Gastroesophageal sphincter (tissue), 4 donors: ENCODE results near the gene CEMIP2. TPM values are rescaled to one million over a fixed set of nuclear protein-coding genes. Genes with fewer than 3 reads are reported as not detected.

Experiments
- ATAC-seq: fragments of 150-250 bp; one replicate; pipeline ENCODE4 v1.9.1; 2016; ENCODE audit warnings: mild to moderate bottlenecking, moderate library complexity
- H3K27ac ChIP-seq, 4 donors: fragments of 200-600 bp; sonication (generic) in 3 of 4; 1 replicate in 3 of 4; 2 replicates in 1 of 4; pipeline ENCODE4 v1.5.1; 2016 to 2019
- H3K27me3 ChIP-seq: fragments of 200-600 bp; sonication (generic); one replicate; pipeline ENCODE4 v1.5.1; 2019
- H3K36me3 ChIP-seq, 2 donors: fragments of 200-600 bp; sonication (generic); one replicate each; pipeline ENCODE4 v1.5.1; 2019; ENCODE audit warnings: control low read depth in 1 of 2
- H3K4me1 ChIP-seq, 3 donors: fragments of 200-600 bp; sonication (generic); 1 replicate in 2 of 3; 2 replicates in 1 of 3; pipeline ENCODE4 v1.5.1; 2016 to 2019; ENCODE audit warnings: control low read depth in 2 of 3
- H3K4me3 ChIP-seq, 2 donors: fragments of 200-600 bp; sonication (generic); one replicate each; pipeline ENCODE4 v1.5.1; 2019; ENCODE audit warnings: mild to moderate bottlenecking in 1 of 2, moderate library complexity in 1 of 2
- H3K9me3 ChIP-seq, 3 donors: fragments of 200-600 bp; sonication (generic); one replicate each; pipeline ENCODE4 v1.5.1; 2017 to 2019; ENCODE audit warnings: control low read depth in 2 of 3
- EP300 ChIP-seq: sonication (generic); formaldehyde crosslinking; IDR thresholded peaks from one replicate; pipeline ENCODE4 v1.6.1; 2017; ENCODE audit warnings: antibody characterized with exemption, mild to moderate bottlenecking
- POLR2A ChIP-seq, 2 donors: fragments of 450-650 bp; IDR thresholded peaks; one replicate each; pipeline ENCODE4 v1.6.1; 2017; ENCODE audit warnings: antibody characterized with exemption in 2 of 2, mild to moderate bottlenecking in 2 of 2, moderate library complexity in 1 of 2
- POLR2AphosphoS5 ChIP-seq: sonication (generic); formaldehyde crosslinking; IDR thresholded peaks from one replicate; pipeline ENCODE4 v1.6.1; 2017; ENCODE audit warnings: antibody characterized with exemption
- WGBS, 2 donors: methylation state at CpG; one replicate each; pipeline ENCODE4 v1.1.5; 2018; ENCODE audit warnings: low coverage in 1 of 2; 5-methylcytosine and 5-hydroxymethylcytosine counted together
- total RNA-seq, 4 donors: library from RNA; depleted of rRNA; stranded (reverse); fragments of >200 nt; gene quantifications; one replicate each; pipeline ENCODE4 v1.1.0, GENCODE V29; 2016
- TF ChIP-seq, protein P1 (sequence below), 4 experiments: fragments of 200-600 bp in 2 of 4; fragments of 450-650 bp in 2 of 4; sonication (generic) in 1 of 4; IDR thresholded peaks; one replicate each; pipeline ENCODE4 v1.5.1; 2017 to 2019; ENCODE audit warnings: antibody characterized with exemption in 4 of 4, mild to moderate bottlenecking in 2 of 4, moderate library complexity in 2 of 4

Gene CEMIP2
- total RNA-seq, 4 donors from 2014 or later = 8.1 to 84.5 (median 17.4) TPM

DNA sequence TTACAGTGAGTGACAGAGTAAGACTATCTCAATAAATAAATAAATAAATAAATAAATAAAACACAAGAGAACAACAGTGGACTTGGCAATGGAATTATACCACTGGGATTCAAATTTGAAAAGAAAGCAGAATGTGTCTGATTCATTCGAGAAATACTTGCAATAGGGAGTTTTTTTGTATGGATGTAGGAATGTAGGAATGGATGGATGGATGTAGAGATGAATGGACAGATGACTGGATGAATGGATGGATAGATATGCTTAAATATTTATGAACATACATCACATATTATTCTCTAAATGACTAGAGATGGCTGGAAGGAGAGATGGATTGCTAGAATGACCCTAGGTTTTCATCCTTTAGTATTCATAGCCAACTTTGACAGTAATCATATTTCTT, 22.0 kb upstream of the CEMIP2 start:
- Histone ChIP-seq H3K4me3 (no peak overlapping the region), H3K27me3 (no peaks in the 10 kb centered on the region), H3K27ac (no peak overlapping the region), H3K4me1 (no peaks in the 10 kb centered on the region), H3K36me3 (no peaks in the 10 kb centered on the region), H3K9me3 (no peaks in the 10 kb centered on the region)
- no peak for ATAC-seq
- 91 to 93% methylated on average over 1 of the region's 1 CpG for WGBS, 2 donors
- TF ChIP-seq EP300 (no peak), POLR2AphosphoS5 (no peak), POLR2A (IDR thresholded peaks at IDR 0.05) (no peak)
- TF ChIP-seq, protein P1, sequence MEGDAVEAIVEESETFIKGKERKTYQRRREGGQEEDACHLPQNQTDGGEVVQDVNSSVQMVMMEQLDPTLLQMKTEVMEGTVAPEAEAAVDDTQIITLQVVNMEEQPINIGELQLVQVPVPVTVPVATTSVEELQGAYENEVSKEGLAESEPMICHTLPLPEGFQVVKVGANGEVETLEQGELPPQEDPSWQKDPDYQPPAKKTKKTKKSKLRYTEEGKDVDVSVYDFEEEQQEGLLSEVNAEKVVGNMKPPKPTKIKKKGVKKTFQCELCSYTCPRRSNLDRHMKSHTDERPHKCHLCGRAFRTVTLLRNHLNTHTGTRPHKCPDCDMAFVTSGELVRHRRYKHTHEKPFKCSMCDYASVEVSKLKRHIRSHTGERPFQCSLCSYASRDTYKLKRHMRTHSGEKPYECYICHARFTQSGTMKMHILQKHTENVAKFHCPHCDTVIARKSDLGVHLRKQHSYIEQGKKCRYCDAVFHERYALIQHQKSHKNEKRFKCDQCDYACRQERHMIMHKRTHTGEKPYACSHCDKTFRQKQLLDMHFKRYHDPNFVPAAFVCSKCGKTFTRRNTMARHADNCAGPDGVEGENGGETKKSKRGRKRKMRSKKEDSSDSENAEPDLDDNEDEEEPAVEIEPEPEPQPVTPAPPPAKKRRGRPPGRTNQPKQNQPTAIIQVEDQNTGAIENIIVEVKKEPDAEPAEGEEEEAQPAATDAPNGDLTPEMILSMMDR (IDR thresholded peaks at IDR 0.05) = no peak

DNA sequence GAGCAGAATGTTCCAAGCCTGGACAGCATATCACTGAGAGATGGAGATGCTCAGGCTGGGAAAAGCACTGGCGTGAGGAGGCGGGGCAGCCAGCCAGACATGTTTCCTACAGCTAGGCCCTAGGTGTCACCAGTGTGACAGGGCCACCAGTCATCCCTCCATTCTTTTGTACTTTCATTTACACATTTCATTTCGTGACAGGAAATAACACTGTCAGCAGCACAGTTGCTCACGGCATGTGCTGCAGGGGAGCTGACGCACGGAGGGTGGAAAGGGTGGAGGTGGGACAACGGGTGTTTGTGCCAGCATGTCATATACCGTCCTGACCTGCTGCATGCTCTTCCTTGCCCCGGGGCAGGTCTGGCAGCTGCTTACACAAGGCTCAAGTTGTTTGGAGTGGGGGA, 14.8 kb upstream of the CEMIP2 start:
- peak; percentile 61 for ATAC-seq
- TF ChIP-seq POLR2A (IDR thresholded peaks at IDR 0.05) (no peak), POLR2AphosphoS5 (no peak), EP300 (no peak)
- TF ChIP-seq, protein P1 (IDR thresholded peaks at IDR 0.05) = no peak
- Histone ChIP-seq H3K9me3 (no peaks in the 10 kb centered on the region), H3K27me3 (no peaks in the 10 kb centered on the region), H3K4me3 (no peak overlapping the region), H3K27ac (no peak overlapping the region), H3K36me3 (no peaks in the 10 kb centered on the region), H3K4me1 (no peaks in the 10 kb centered on the region)
- 37 to 48% methylated on average over 3 to 9 of the region's 9 CpGs for WGBS, 2 donors

DNA sequence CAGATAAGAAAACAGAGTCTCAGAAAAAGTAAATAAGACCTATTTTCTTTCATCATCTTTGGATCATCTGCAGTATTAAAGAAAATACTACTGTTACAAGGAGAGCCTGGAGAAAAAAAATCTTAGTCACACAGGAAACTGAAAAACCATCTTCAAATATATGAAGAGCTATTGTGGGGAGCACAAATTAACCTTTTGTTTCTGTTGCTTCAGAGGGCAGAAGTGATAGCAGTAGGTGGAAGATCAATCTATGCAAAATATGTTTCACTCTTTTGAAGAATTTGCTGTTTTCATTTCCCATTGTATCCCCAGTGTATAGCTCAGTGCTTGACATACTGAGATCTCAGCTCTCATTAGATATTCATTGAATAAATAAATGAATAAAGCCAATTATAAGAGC, 13.1 kb upstream of the CEMIP2 start:
- TF ChIP-seq EP300 = no peak
- TF ChIP-seq, protein P1 (IDR thresholded peaks at IDR 0.05) = no peak
- no peak for TF ChIP-seq POLR2AphosphoS5
- no peak for TF ChIP-seq POLR2A (IDR thresholded peaks at IDR 0.05)
- Histone ChIP-seq H3K9me3 (no peaks in the 10 kb centered on the region), H3K4me3 (no peak overlapping the region), H3K27ac (no peak overlapping the region), H3K4me1 (no peaks in the 10 kb centered on the region), H3K27me3 (no peaks in the 10 kb centered on the region), H3K36me3 (no peaks in the 10 kb centered on the region)
- no peak for ATAC-seq

DNA sequence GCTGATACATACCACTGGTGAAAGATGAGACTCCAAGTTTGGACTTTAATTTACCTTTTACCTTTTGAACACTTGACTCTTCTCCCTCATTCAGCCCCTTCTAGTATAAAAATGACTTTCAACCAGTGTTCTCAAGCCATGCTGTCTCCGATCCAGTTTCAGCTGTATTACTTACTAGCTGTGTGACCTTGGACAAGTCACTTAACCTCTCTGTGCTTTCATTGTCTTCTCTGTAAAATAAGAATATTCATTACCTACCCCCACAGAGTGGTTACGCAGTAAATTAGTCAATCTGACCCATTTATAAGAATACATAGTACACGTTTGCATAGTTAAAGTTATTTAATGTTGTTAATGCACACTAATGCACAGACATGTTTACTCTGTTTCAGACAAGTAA, 12.6 kb upstream of the CEMIP2 start:
- no peak overlapping the region for H3K27ac ChIP-seq
- H3K36me3 ChIP-seq = no peaks in the 10 kb centered on the region
- no peaks in the 10 kb centered on the region for H3K9me3 ChIP-seq
- H3K27me3 ChIP-seq = no peaks in the 10 kb centered on the region
- no peaks in the 10 kb centered on the region for H3K4me1 ChIP-seq
- no peak for ATAC-seq
- H3K4me3 ChIP-seq = no peak overlapping the region
- TF ChIP-seq EP300 (no peak), POLR2A (IDR thresholded peaks at IDR 0.05) (no peak)
- TF ChIP-seq, protein P1 (IDR thresholded peaks at IDR 0.05) = no peak
- 66 to 90% methylated on average over 3 of the region's 3 CpGs for WGBS, 2 donors

DNA sequence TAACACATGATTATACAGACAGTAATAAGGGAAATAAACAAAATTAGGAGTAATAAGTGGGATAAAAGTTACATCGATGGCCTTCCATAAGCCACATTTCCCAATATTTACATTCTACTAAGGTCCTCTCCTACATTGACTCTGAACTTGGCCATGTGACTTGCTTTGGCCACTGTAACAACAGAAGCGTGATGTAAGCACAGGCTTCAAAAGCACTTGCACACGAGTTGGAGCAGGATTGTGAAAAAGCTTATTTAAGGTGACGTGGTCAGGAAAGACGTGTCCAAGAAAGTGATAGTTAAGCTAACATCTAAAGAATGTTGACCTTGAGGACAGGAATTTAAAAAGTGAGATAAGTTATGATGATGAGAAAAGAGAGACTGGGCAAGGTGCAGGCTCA, 9.8 kb upstream of the CEMIP2 start:
- no peak for ATAC-seq
- TF ChIP-seq POLR2A (IDR thresholded peaks at IDR 0.05) = no peak
- TF ChIP-seq EP300 = no peak
- TF ChIP-seq, protein P1 (IDR thresholded peaks at IDR 0.05) = no peak
- TF ChIP-seq POLR2AphosphoS5 = no peak
- Histone ChIP-seq H3K27ac (no peak overlapping the region), H3K36me3 (no peaks in the 10 kb centered on the region), H3K9me3 (no peaks in the 10 kb centered on the region), H3K4me3 (no peak overlapping the region), H3K27me3 (no peaks in the 10 kb centered on the region), H3K4me1 (no peaks in the 10 kb centered on the region)
- WGBS, 2 donors = 71 to 91% methylated on average over 5 of the region's 5 CpGs
